Pancreas (tissue), 10 donors: Measurements from ENCODE around the gene RGS14. TPM values are rescaled to one million over a fixed set of nuclear protein-coding genes. Genes with fewer than 3 reads are reported as not detected.

ENCODE experiments used
- ATAC-seq, 4 donors: fragments of 200-7000 bp; cut with Tn5 transposase; one replicate each; pipeline versions ENCODE4 v1.8.0 to v1.9.1; 2020; ENCODE audit warnings: mild to moderate bottlenecking in 4 of 4, moderate library complexity in 4 of 4
- DNase-seq, 6 donors: peaks; one replicate each; pipeline ENCODE4 v3.0.0-alpha.2; 2020
- FAIRE-seq: peaks from 2 replicates; lab custom pipeline; 2012; peaks lifted over from hg19 to GRCh38; lab: Jason Lieb, UNC
- H3K27ac ChIP-seq, 4 donors: fragments of 200-600 bp; sonication (generic); 1 replicate in 3 of 4; 2 replicates in 1 of 4; pipeline versions ENCODE4 v1.5.0 to v1.8.0; 2020
- H3K27me3 ChIP-seq, 4 donors: fragments of 200-600 bp; one replicate each; pipeline ENCODE4 v1.8.0; 2021
- H3K36me3 ChIP-seq, 3 donors: fragments of 200-600 bp; sonication (generic) in 1 of 3; one replicate each; pipeline versions ENCODE4 v1.5.0 to v1.8.0; 2020 to 2021
- H3K4me1 ChIP-seq, 3 donors: fragments of 200-600 bp; one replicate each; pipeline ENCODE4 v1.8.0; 2021
- H3K4me3 ChIP-seq, 4 donors: fragments of 200-600 bp; sonication (generic) in 2 of 4; one replicate each; pipeline versions ENCODE4 v1.5.0 to v1.8.0; 2020 to 2021
- H3K9me3 ChIP-seq, 4 donors: fragments of 200-600 bp; one replicate each; pipeline ENCODE4 v1.8.0; 2021
- CTCF ChIP-seq, 4 donors: fragments of 200-600 bp; sonication (generic) in 3 of 4; IDR thresholded peaks; one replicate each; pipeline versions ENCODE4 v1.5.0 to v1.8.0; 2021; ENCODE audit warnings: antibody characterized with exemption in 4 of 4
- WGBS, 2 donors: extraction: QIAGEN DNeasy Blood & Tissue Kit; methylation state at CpG; one replicate each; pipeline ENCODE4 v1.1.7; 2013; 5-methylcytosine and 5-hydroxymethylcytosine counted together
- intact Hi-C, 3 donors: fragments of 100-400 bp; cut with DNase I; formaldehyde crosslinking; loops; one replicate each; pipeline versions ENCODE4 v1.11.1 to v1.14.2; 2022
- polyA plus RNA-seq, 2 donors: library from polyadenylated mRNA; stranded (reverse); fragments of 200-250 nt; gene quantifications; one replicate each; pipeline ENCODE4 v1.2.3, GENCODE V29; 2013
- total RNA-seq, 6 donors: library from RNA; stranded (reverse); fragmentation: NEBNext Ultra II Directional in 4 of 6; extraction: Animal tissue kit (Norgen Biotek cat#: 25700) in 4 of 6; gene quantifications; one replicate each; pipeline versions ENCODE4 v1.2.1 to v1.2.4, GENCODE V29; 2021 to 2023
- donor health status: healthy with polysubstance abuse.
- donor health status: DM: no; HTN: no; CAD: no; lungs with moderate emphysema.
- donor health status: DM: no; HTN: no; CAD: no.
- donor health status: control.
- donor health status: control.
- donor health status: Bipolar disorder and iron deficiency.
- donor health status: DM: yes; HTN: yes; CAD: no.
- donor health status: DM: no; HTN: no; CAD: no.
- donor health status: DM: no; HTN: no; CAD: no.
- donor health status: DM: yes; HTN: yes; CAD: no.

RGS14 gene
- total and polyA plus RNA-seq, 8 donors = 7.0 to 30.9 (median 12.2) TPM

- FAIRE-seq = no peak
- WGBS, 2 donors = 31 to 60% methylated on average over 5 of the region's 5 CpGs
- DNase-seq = peak in 2 of 6 donors; percentile 32 to 53
These were observed 11.3 kb downstream of the RGS14 start for GRCh38 chr5:177368869-177369644.

DNA sequence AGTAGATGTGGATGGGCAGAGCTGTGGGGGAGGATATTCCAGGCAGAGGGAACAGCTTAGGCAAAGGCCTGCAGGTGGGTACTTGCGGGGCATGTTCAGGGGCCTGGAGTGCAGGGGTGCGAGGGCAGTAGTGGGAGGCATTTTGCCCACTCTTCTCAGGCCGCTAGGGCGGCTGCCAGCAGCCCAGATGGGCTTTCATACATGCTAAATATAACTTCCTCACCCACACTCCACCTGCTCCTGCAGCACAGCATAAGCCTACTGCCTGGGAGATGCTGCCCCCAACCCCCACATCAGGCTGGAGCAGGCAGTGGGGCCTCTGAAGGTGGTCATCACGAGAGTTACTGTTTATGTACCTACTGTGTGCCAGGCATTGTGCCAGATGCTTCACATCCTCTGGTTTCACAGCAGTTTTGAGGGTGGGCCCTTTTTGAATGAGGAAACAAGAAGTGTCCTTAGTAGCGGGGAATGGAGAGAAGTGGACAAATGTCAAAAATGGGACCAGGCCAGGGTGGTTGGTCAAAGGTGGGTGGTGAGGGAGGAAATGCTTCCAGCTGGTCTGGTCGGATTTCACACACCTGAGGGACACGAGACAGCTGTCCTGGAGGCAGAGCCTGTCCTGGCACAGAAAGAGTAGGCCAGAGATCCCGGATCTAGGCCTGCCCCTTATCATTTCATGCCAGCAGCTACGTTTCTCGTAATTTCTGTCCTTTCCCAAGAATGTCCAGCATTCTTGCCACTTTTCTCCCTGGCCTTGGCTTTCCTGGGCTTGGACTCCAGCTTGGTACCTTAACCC lies 12.1 kb downstream of the RGS14 start:
- H3K27ac ChIP-seq = peak overlapping the region; percentile 13 to 84 (median 68)
- 33 to 37% methylated on average over 11 of the region's 11 CpGs for WGBS, 2 donors
- peak in 4 of 6 donors; percentile 61 to 71 (median 62) for DNase-seq

More at GRCh38 chr5:177368869-177369644, 11.3 kb downstream of the RGS14 start:
- H3K9me3 ChIP-seq = no peaks in the 10 kb centered on the region
- no peak overlapping the region for H3K4me3 ChIP-seq
- H3K27me3 ChIP-seq = no peaks in the 10 kb centered on the region
- no peaks in the 10 kb centered on the region for H3K36me3 ChIP-seq
- H3K4me1 ChIP-seq = peaks cover 23 to 37% (median 27%) of the 10 kb centered on the region in 3 donors
- peak in 1 of 4 donors; percentile 14 for ATAC-seq
- intact Hi-C loops = no loop called here
- TF ChIP-seq CTCF (IDR thresholded peaks at IDR 0.05) = peak; percentile 35 to 57 (median 48)
- peak overlapping the region in 3 of 4 donors; percentile 12 to 84 (median 81) for H3K27ac ChIP-seq

GRCh38 chr5:177370488-177371119 lies 12.9 kb downstream of the RGS14 start:
- FAIRE-seq (no peak), ATAC-seq (peak; percentile 59 to 77 (median 74)), DNase-seq (peak; percentile 90 to 98 (median 92))
- 6 to 7% methylated on average over 29 to 42 of the region's 42 CpGs for WGBS, 2 donors
- Histone ChIP-seq H3K4me1 (peaks cover 22 to 34% (median 27%) of the 10 kb centered on the region in 3 donors), H3K27me3 (no peaks in the 10 kb centered on the region), H3K9me3 (no peaks in the 10 kb centered on the region), H3K36me3 (no peaks in the 10 kb centered on the region), H3K4me3 (peak overlapping the region in 2 of 4 donors; percentile 47 to 52), H3K27ac (peak overlapping the region; percentile 13 to 84 (median 68))
- intact Hi-C loops = no loop called here
- TF ChIP-seq CTCF (IDR thresholded peaks at IDR 0.05) = peak in 2 of 4 donors; percentile 14 to 31

More for the DNA sequence above, 12.1 kb downstream of the RGS14 start:
- FAIRE-seq (no peak), ATAC-seq (peak; percentile 4 to 17 (median 15))
- intact Hi-C loops = no loop called here
- Histone ChIP-seq H3K4me1 (peaks cover 23 to 37% (median 27%) of the 10 kb centered on the region in 3 donors), H3K36me3 (no peaks in the 10 kb centered on the region), H3K27me3 (no peaks in the 10 kb centered on the region), H3K9me3 (no peaks in the 10 kb centered on the region), H3K4me3 (peak overlapping the region in 1 of 4 donors; percentile 47)
- no peak for TF ChIP-seq CTCF (IDR thresholded peaks at IDR 0.05)

GRCh38 chr5:177371120-177372033 lies 13.7 kb downstream of the RGS14 start:
- ATAC-seq = no peak
- Histone ChIP-seq H3K9me3 (no peaks in the 10 kb centered on the region), H3K27me3 (no peaks in the 10 kb centered on the region), H3K36me3 (no peaks in the 10 kb centered on the region), H3K4me3 (peak overlapping the region in 3 of 4 donors; percentile 26 to 52 (median 47)), H3K27ac (peak overlapping the region in 2 of 4 donors; percentile 33 to 84), H3K4me1 (peaks cover 14 to 27% (median 20%) of the 10 kb centered on the region in 3 donors)
- FAIRE-seq = no peak
- intact Hi-C loops = no loop called here
- 38% methylated on average over 19 to 26 of the region's 26 CpGs for WGBS, 2 donors
- peak in 4 of 6 donors; percentile 47 to 65 (median 54) for DNase-seq
- TF ChIP-seq CTCF (IDR thresholded peaks at IDR 0.05) = no peak
